ENCODE results near the gene PTPRM.
"Not testable (repeated sequence)": the region's sequence is repeated elsewhere in the genome, so short reads cannot be mapped to it uniquely, and the experiment has no call there.

GRCh38 chr18:8446936-8447335 lies 879.8 kb downstream of the PTPRM start:
- TF ChIP-seq POLR2A, POLR2AphosphoS5 (IDR thresholded peaks at IDR 0.05; ENCODE audit: low read depth, low read length): not testable (repeated sequence)

Data from GM12891 (cell line).